H9 (cell line): ENCODE data around the gene DNAJC2. TPM values are rescaled to one million over a fixed set of nuclear protein-coding genes. Genes with fewer than 3 reads are reported as not detected.

Experiments
- DNase-seq: peaks from one replicate; pipeline ENCODE4 v3.0.0-alpha.2; 2017
- H2AFZ ChIP-seq: one replicate; pipeline ENCODE4 v1.6.1; 2013; ENCODE audit warnings: mild to moderate bottlenecking, low read length, control low read depth, moderate library complexity
- H2AK5ac ChIP-seq: 2 replicates; pipeline ENCODE4 v1.6.1; 2013; ENCODE audit warnings: low read length, control low read depth, mixed read lengths; ENCODE audit not compliant: insufficient read length
- H2BK120ac ChIP-seq: one replicate; pipeline ENCODE4 v1.6.1; 2013; ENCODE audit warnings: low read depth, mild to moderate bottlenecking, low read length, control low read depth, inconsistent platforms; ENCODE audit not compliant: poor library complexity, severe bottlenecking
- H2BK12ac ChIP-seq: 2 replicates; pipeline ENCODE4 v1.6.1; 2013; ENCODE audit warnings: low read length, control low read depth, mixed read lengths, low read depth; ENCODE audit not compliant: insufficient read length
- H2BK15ac ChIP-seq: 2 replicates; pipeline ENCODE4 v1.6.1; 2013; ENCODE audit warnings: low read depth, low read length, control low read depth
- H2BK20ac ChIP-seq: one replicate; pipeline ENCODE4 v1.6.1; 2013; ENCODE audit warnings: low read depth, mild to moderate bottlenecking, low read length, control low read depth, inconsistent platforms; ENCODE audit not compliant: poor library complexity, severe bottlenecking
- H2BK5ac ChIP-seq: 2 replicates; pipeline ENCODE4 v1.6.1; 2013; ENCODE audit warnings: low read length, control low read depth, mixed read lengths; ENCODE audit not compliant: insufficient read length
- H3K14ac ChIP-seq: 2 replicates; pipeline ENCODE4 v1.6.1; 2013; ENCODE audit warnings: low read length, control low read depth; ENCODE audit not compliant: insufficient read depth
- H3K18ac ChIP-seq: 2 replicates; pipeline ENCODE4 v1.6.1; 2013; ENCODE audit warnings: low read depth, mild to moderate bottlenecking, mixed read lengths, low read length, control low read depth; ENCODE audit not compliant: insufficient read length
- H3K23ac ChIP-seq: 2 replicates; pipeline ENCODE4 v1.6.1; 2013; ENCODE audit warnings: low read length, control low read depth, mixed read lengths, low read depth; ENCODE audit not compliant: insufficient read length
- H3K23me2 ChIP-seq: 2 replicates; pipeline ENCODE4 v1.6.1; 2013; ENCODE audit warnings: low read depth, mild to moderate bottlenecking, mixed read lengths, low read length, control low read depth; ENCODE audit not compliant: insufficient read length, poor library complexity, severe bottlenecking
- H3K27ac ChIP-seq: 2 replicates; pipeline ENCODE4 v1.5.1; 2013; ENCODE audit warnings: low read length, control low read depth, mixed read lengths, low read depth; ENCODE audit not compliant: insufficient read length
- H3K27me3 ChIP-seq: 2 replicates; pipeline ENCODE4 v1.6.1; 2013; ENCODE audit warnings: low read length, control low read depth, inconsistent platforms; ENCODE audit not compliant: insufficient read depth
- H3K4ac ChIP-seq: 2 replicates; pipeline ENCODE4 v1.6.1; 2013; ENCODE audit warnings: low read depth, mild to moderate bottlenecking, control low read depth, inconsistent platforms, low read length, moderate library complexity
- H3K4me1 ChIP-seq: 2 replicates; pipeline ENCODE4 v1.6.1; 2013; ENCODE audit warnings: low read length, control low read depth, inconsistent platforms; ENCODE audit not compliant: insufficient read depth
- H3K4me2 ChIP-seq: 2 replicates; pipeline ENCODE4 v1.6.1; 2013; ENCODE audit warnings: low read length, control low read depth, mixed read lengths; ENCODE audit not compliant: insufficient read length, insufficient read depth
- H3K56ac ChIP-seq: 2 replicates; pipeline ENCODE4 v1.6.1; 2013; ENCODE audit warnings: low read depth, mild to moderate bottlenecking, mixed read lengths, low read length, control low read depth; ENCODE audit not compliant: insufficient read length
- H3K79me1 ChIP-seq: 2 replicates; pipeline ENCODE4 v1.6.1; 2013; ENCODE audit warnings: low read depth, mild to moderate bottlenecking, moderate library complexity, low read length, control low read depth, inconsistent platforms; ENCODE audit not compliant: insufficient read depth, poor library complexity, severe bottlenecking
- H3K79me2 ChIP-seq: 2 replicates; pipeline ENCODE4 v1.6.1; 2013; ENCODE audit warnings: low read length, control low read depth, inconsistent platforms; ENCODE audit not compliant: insufficient read depth
- H3K9ac ChIP-seq: 2 replicates; pipeline ENCODE4 v1.6.1; 2013; ENCODE audit warnings: low read length, control low read depth, mixed read lengths; ENCODE audit not compliant: insufficient read length; ENCODE audit errors: extremely low read depth
- H3K9me3 ChIP-seq: one replicate; pipeline ENCODE4 v1.6.1; 2013; ENCODE audit warnings: low read depth, low read length, inconsistent platforms; ENCODE audit not compliant: control insufficient read depth
- H3T11ph ChIP-seq: one replicate; pipeline ENCODE4 v1.6.1; 2013; ENCODE audit warnings: mild to moderate bottlenecking, low read length, control low read depth, inconsistent platforms
- H4K20me1 ChIP-seq: one replicate; pipeline ENCODE4 v1.6.1; 2013; ENCODE audit not compliant: control insufficient read depth, insufficient read length, insufficient read depth
- H4K5ac ChIP-seq: 2 replicates; pipeline ENCODE4 v1.6.1; 2013; ENCODE audit warnings: low read depth, mild to moderate bottlenecking, mixed read lengths, low read length, control low read depth; ENCODE audit not compliant: insufficient read length
- H4K8ac ChIP-seq: replicated peaks from 2 replicates; pipeline ENCODE4 v1.6.1; 2013; ENCODE audit warnings: low read length, control low read depth, mixed read lengths, low read depth; ENCODE audit not compliant: insufficient read length
- H4K91ac ChIP-seq: 2 replicates; pipeline ENCODE4 v1.6.1; 2013; ENCODE audit warnings: low read depth, mild to moderate bottlenecking, moderate library complexity, mixed read lengths, low read length, control low read depth; ENCODE audit not compliant: insufficient read length
- H3K27ac Mint-ChIP-seq, 3 experiments: 2 replicates in 2 of 3; 3 replicates in 1 of 3; pipeline ENCODE4 v1.8.0; 2020 to 2021; ENCODE audit warnings: mixed read lengths in 3 of 3, mild to moderate bottlenecking in 1 of 3, moderate library complexity in 1 of 3
- H3K27me3 Mint-ChIP-seq: 2 replicates; pipeline ENCODE4 v1.8.0; 2021; ENCODE audit warnings: low read depth, mild to moderate bottlenecking, moderate library complexity, mixed read lengths
- H3K36me3 Mint-ChIP-seq, 3 experiments: 2 replicates in 2 of 3; 3 replicates in 1 of 3; pipeline ENCODE4 v1.8.0; 2020 to 2021; ENCODE audit warnings: low read depth in 3 of 3, mixed read lengths in 3 of 3; ENCODE audit not compliant: insufficient read depth in 1 of 3
- H3K4me1 Mint-ChIP-seq, 2 experiments: 2 replicates each; pipeline ENCODE4 v1.8.0; 2020; ENCODE audit warnings: mixed read lengths in 2 of 2
- H3K4me3 Mint-ChIP-seq, 2 experiments: 2 replicates in 1 of 2; 3 replicates in 1 of 2; pipeline ENCODE4 v1.8.0; 2020 to 2021; ENCODE audit warnings: mild to moderate bottlenecking in 2 of 2, mixed read lengths in 2 of 2, moderate library complexity in 1 of 2
- H3K9me3 Mint-ChIP-seq, 2 experiments: 2 replicates in 1 of 2; 3 replicates in 1 of 2; pipeline ENCODE4 v1.8.0; 2020; ENCODE audit warnings: mild to moderate bottlenecking in 2 of 2, mixed read lengths in 2 of 2, moderate library complexity in 1 of 2
- CTCF ChIP-seq: fragments of 200-600 bp; sonication (generic); conservative IDR thresholded peaks from 3 replicates; pipeline ENCODE4 v1.8.0; 2021; ENCODE audit warnings: antibody characterized with exemption, mild to moderate bottlenecking
- total RNA-seq: library from RNA; stranded (reverse); gene quantifications from 2 replicates; pipeline ENCODE4 v1.2.1, GENCODE V29; 2021

DNAJC2 gene
- total RNA-seq, 1 experiment from 2014 or later: 57.9 TPM

DNA sequence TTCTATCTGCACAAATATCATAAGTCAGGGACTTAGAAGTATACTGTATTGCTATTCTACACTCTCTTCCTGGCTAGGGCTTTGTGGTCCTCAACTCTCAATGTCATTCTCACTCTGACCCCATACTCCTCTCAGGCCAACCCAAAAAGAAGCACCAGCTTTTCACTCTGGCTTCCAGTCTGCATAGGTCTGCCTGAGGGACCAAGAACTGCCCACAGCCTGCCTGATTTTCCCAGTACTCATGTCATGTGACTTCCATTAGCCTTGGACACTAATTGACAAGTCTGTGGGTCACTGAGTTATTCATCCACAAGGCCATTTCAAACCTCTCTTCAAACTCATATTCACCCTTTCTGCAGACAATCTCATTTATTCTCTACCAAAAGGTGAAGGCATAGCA, 27.6 kb downstream of the DNAJC2 start:
- no peak overlapping the region for H3K4ac ChIP-seq
- no peaks in the 10 kb centered on the region for H3K23me2 ChIP-seq
- no peaks in the 10 kb centered on the region for H3K79me1 ChIP-seq
- Mint-ChIP-seq H3K4me1 (no peaks in the 10 kb centered on the region), H3K27me3 (no peaks in the 10 kb centered on the region), H3K9me3 (no peaks in the 10 kb centered on the region), H3K4me3 (no peak overlapping the region), H3K27ac (no peak overlapping the region; a peak in 1 of 7 replicates), H3K36me3 (peaks cover 50 to 92% (median 86%) of the 10 kb centered on the region in 3 experiments; a peak in 6 of 7 replicates)
- H4K8ac ChIP-seq: no peak overlapping the region
- H2BK5ac ChIP-seq: no peak overlapping the region
- no peak overlapping the region for H3K4me2 ChIP-seq
- H3K23ac ChIP-seq: no peak overlapping the region
- H4K5ac ChIP-seq: no peak overlapping the region
- no peak overlapping the region for H2BK20ac ChIP-seq
- H3K9ac ChIP-seq: no peak overlapping the region
- no peak overlapping the region for H3K27ac ChIP-seq
- no peaks in the 10 kb centered on the region for H3K9me3 ChIP-seq
- no peaks in the 10 kb centered on the region for H3K27me3 ChIP-seq
- no peak overlapping the region for H2BK120ac ChIP-seq
- no peaks in the 10 kb centered on the region for H3K79me2 ChIP-seq
- DNase-seq: no peak
- H2AFZ ChIP-seq: no peak overlapping the region
- no peak overlapping the region for H3K14ac ChIP-seq
- no peak overlapping the region for H3K18ac ChIP-seq
- H3K56ac ChIP-seq: no peak overlapping the region
- no peak overlapping the region for H2AK5ac ChIP-seq
- H4K91ac ChIP-seq: no peak overlapping the region
- H3K4me1 ChIP-seq: no peaks in the 10 kb centered on the region
- H3T11ph ChIP-seq: no peak overlapping the region
- H2BK12ac ChIP-seq: no peak overlapping the region
- no peak overlapping the region for H2BK15ac ChIP-seq
- H4K20me1 ChIP-seq: no peaks in the 10 kb centered on the region
- TF ChIP-seq CTCF: no peak
